Aorta (tissue), 5 donors: ENCODE measurements around the gene ABCF1. TPM values are rescaled to one million over a fixed set of nuclear protein-coding genes. Genes with fewer than 3 reads are reported as not detected.
A peak's percentile ranks its signal among the peaks of the same experiment; 100 is the strongest.

Source experiments
- ATAC-seq: fragments of 200-7000 bp; cut with Tn5 transposase; one replicate; pipeline ENCODE4 v1.9.1; 2022; ENCODE audit warnings: moderate library complexity; ENCODE audit not compliant: low FRiP score
- DNase-seq, 2 donors: peaks; one replicate each; pipeline ENCODE4 v3.0.0-alpha.2; 2020
- H3K27ac ChIP-seq, 2 donors: one replicate each; pipeline ENCODE4 v1.5.1; 2013; ENCODE audit warnings: low read length in 2 of 2, mild to moderate bottlenecking in 2 of 2, moderate library complexity in 2 of 2, control low read depth in 1 of 2, inconsistent platforms in 1 of 2, low read depth in 1 of 2
- H3K27me3 ChIP-seq, 2 donors: one replicate each; pipeline ENCODE4 v1.6.1; 2013; ENCODE audit warnings: control low read depth in 1 of 2, low read length in 1 of 2, mild to moderate bottlenecking in 1 of 2, moderate library complexity in 1 of 2; ENCODE audit not compliant: insufficient read depth in 2 of 2, control insufficient read depth in 1 of 2
- H3K36me3 ChIP-seq, 2 donors: one replicate each; pipeline ENCODE4 v1.6.1; 2013; ENCODE audit warnings: control low read depth in 1 of 2, low read length in 1 of 2, mild to moderate bottlenecking in 1 of 2; ENCODE audit not compliant: insufficient read depth in 2 of 2, control insufficient read depth in 1 of 2
- H3K4me1 ChIP-seq, 2 donors: one replicate each; pipeline ENCODE4 v1.6.1; 2013; ENCODE audit warnings: low read length in 2 of 2, control low read depth in 1 of 2, mild to moderate bottlenecking in 1 of 2, moderate library complexity in 1 of 2; ENCODE audit not compliant: insufficient read depth in 2 of 2, control insufficient read depth in 1 of 2
- H3K4me3 ChIP-seq, 2 donors: one replicate each; pipeline ENCODE4 v1.5.1; 2013; ENCODE audit warnings: low read length in 2 of 2, control low read depth in 1 of 2, mild to moderate bottlenecking in 1 of 2
- H3K9me3 ChIP-seq: one replicate; pipeline ENCODE4 v1.6.1; 2013; ENCODE audit warnings: mild to moderate bottlenecking, low read length; ENCODE audit not compliant: control insufficient read depth
- WGBS, 2 donors: extraction: QIAGEN DNeasy Blood & Tissue Kit; methylation state at CpG; one replicate each; pipeline ENCODE4 v1.1.7; 2013; 5-methylcytosine and 5-hydroxymethylcytosine counted together
- intact Hi-C, 2 donors: fragments of 100-400 bp; cut with DNase I; formaldehyde crosslinking; loops; one replicate each; pipeline versions ENCODE4 v1.14.2 to v1.15.0; 2022
- polyA plus RNA-seq, 2 donors: library from polyadenylated mRNA; stranded (reverse); fragments of 200-250 nt; gene quantifications; one replicate each; pipeline ENCODE4 v1.2.3, GENCODE V29; 2013
- total RNA-seq, 2 donors: library from RNA; stranded (reverse); fragmentation: NEBNext Ultra II Directional; extraction: Animal tissue kit (Norgen Biotek cat#: 25700); gene quantifications; one replicate each; pipeline ENCODE4 v1.2.1, GENCODE V29; 2021
- donor health status: healthy with polysubstance abuse.
- donor health status: Bipolar disorder and iron deficiency.
- donor health status: DM: no; HTN: no; CAD: no.
- donor health status: DM: no; HTN: no; CAD: no.
- donor health status: DM: yes; HTN: yes; CAD: no.

ABCF1 gene
- total and polyA plus RNA-seq, 4 donors = 20.6 to 41.2 (median 28.8) TPM

- Histone ChIP-seq H3K4me1 (peaks cover 2 to 5% of the 10 kb centered on the region in 2 donors), H3K27me3 (peaks cover 0 to 2% of the 10 kb centered on the region in 2 donors), H3K36me3 (peaks cover under 1 to 3% of the 10 kb centered on the region in 2 donors), H3K27ac (peak overlapping the region; percentile 46 to 87), H3K4me3 (peak overlapping the region; percentile 35 to 90), H3K9me3 (no peaks in the 10 kb centered on the region)
- WGBS, 2 donors = 8 to 17% methylated on average over 8 of the region's 8 CpGs
- no peak for ATAC-seq
- DNase-seq = peak in 1 of 2 donors; percentile 8
- intact Hi-C loops = loop anchor here (5.0 kb wide), 1 partner anchor 42 kb away; the partner anchor contains the start of gene ABCF1 (in 2 of the 2)
Measured at GRCh38 chr6:30614044-30614842, 43.0 kb downstream of the ABCF1 start.

GRCh38 chr6:30614843-30615218, 43.6 kb downstream of the ABCF1 start:
- Histone ChIP-seq H3K27ac (peak overlapping the region in 1 of 2 donors; percentile 91), H3K4me1 (peaks cover 2 to 3% of the 10 kb centered on the region in 2 donors), H3K9me3 (no peaks in the 10 kb centered on the region), H3K4me3 (peak overlapping the region; percentile 97 to 100), H3K27me3 (peaks cover 0 to 2% of the 10 kb centered on the region in 2 donors), H3K36me3 (peaks cover 0 to 3% of the 10 kb centered on the region in 2 donors)
- DNase-seq (peak; percentile 81 to 91), ATAC-seq (peak; percentile 87)
- 0% methylated on average over 6 of the region's 6 CpGs for WGBS, 2 donors
- intact Hi-C loops = loop anchor here (5.0 kb wide), 4 partner anchors 43 to 127 kb away; partner anchors contain the start of genes ABCF1 (in 2 of the 2), DHX16 (in 1 of the 2), FLOT1 (in 1 of the 2) and GNL1 (in 1 of the 2)

DNA sequence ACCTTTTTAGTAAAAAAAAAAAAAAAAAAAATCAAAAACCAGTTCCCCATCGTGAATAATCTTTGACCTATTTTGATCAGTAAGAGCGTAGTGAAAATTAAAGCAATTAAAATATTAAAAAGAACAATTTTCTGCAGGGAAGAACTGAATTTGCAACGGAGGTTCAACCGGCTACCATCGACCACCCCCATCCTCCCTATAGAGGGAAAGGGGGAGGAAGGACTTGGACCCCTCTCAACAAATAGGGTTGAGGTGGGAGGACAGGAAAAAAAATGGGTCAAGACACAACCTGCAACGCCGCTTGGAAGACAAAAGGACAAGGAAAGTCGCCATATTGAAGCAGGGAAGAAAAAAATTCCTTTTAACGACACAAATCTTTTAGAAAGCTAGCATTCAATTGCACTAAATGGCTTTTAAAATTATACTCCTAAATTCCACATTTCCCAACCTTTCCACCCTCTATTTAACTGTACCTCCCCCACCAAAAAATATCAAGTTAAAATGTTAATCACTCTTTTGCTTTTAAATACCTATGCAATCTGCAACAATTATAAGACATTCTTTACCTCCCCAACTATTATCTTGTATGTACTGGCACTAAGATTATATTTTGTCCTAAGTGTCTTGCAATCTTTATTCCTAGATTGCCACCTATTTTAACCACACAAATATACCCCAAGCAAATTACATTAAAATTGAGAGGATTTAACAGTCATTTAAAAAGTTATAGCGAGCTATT, 44.1 kb downstream of the ABCF1 start:
- intact Hi-C loops = loop anchor here (5.0 kb wide), 3 partner anchors 57 to 127 kb away; partner anchors contain the start of genes DHX16 (in 1 of the 2), FLOT1 (in 1 of the 2), GNL1 (in 1 of the 2) and IER3 (in 1 of the 2)
- DNase-seq = no peak
- Histone ChIP-seq H3K36me3 (peaks cover 0 to 3% of the 10 kb centered on the region in 2 donors), H3K4me3 (peak overlapping the region; percentile 97 to 100), H3K27me3 (peaks cover 0 to 2% of the 10 kb centered on the region in 2 donors), H3K27ac (peak overlapping the region; percentile 91 to 99), H3K9me3 (no peaks in the 10 kb centered on the region), H3K4me1 (peaks cover 2 to 3% of the 10 kb centered on the region in 2 donors)
- ATAC-seq = no peak
- WGBS, 2 donors = 1% methylated on average over 10 of the region's 10 CpGs

DNA sequence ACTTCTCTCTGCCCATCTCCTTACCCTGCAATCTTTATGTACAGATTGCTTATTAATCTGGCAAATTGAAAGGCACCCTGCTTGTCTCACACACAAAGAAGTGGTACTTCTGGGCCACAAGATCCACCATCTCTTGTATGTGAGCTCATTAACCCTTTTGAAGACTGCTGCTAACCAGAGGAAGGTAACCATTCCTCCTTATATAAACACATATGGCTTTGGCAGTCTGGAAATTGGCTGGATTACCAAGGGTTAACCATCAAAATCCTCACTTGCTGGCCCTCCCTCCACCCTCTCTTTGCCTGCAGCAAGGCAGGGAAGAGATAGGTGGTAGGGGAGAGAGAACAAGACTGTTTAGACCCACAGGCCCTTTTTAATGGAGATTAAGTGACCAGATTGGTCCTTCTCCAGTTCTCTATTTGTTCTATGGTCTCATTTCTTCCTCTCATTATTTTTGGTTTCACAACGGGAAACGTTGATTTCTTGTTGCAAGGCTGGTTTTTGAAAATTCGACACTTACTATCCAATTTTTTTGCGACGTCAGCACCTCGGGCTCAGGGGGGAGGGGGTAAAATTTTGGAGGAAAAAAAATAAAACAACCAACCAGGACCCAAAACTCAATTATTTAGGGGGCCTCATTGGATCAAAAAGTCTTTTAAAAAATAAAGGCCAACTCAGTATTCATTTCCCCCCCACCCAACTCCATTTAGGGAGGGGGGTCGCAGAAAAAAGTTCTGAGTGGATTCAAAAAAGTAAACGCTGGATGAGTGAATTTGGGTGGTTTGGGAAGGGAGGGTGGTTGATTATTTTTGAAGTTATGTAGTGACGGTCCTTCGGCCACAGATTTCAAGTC, 44.9 kb downstream of the ABCF1 start:
- peaks cover 0 to 3% of the 10 kb centered on the region in 2 donors for H3K36me3 ChIP-seq
- peaks cover 0 to 2% of the 10 kb centered on the region in 2 donors for H3K27me3 ChIP-seq
- 0% methylated on average over 10 of the region's 10 CpGs for WGBS, 2 donors
- intact Hi-C loops = loop anchor here (2.0 to 5.0 kb wide), 5 partner anchors 56 to 126 kb away; partner anchors contain the start of genes DHX16 (in 1 of the 2), FLOT1 (in 1 of the 2), GNL1 (in 1 of the 2) and IER3 (in 1 of the 2)
- DNase-seq = no peak
- H3K27ac ChIP-seq = peak overlapping the region; percentile 91 to 94
- H3K9me3 ChIP-seq = no peaks in the 10 kb centered on the region
- ATAC-seq = no peak
- H3K4me3 ChIP-seq = peak overlapping the region; percentile 97 to 100
- peaks cover 2 to 3% of the 10 kb centered on the region in 2 donors for H3K4me1 ChIP-seq

GRCh38 chr6:30616811-30617564, 45.7 kb downstream of the ABCF1 start, which contains the start of gene PPP1R10:
TSS of gene PPP1R10 (minus strand) at chr6:30617243. CDS start at chr6:30609944, 7,299 bp downstream.
- peak within 1 kb of the TSS; percentile 91 to 95 for H3K27ac ChIP-seq
- H3K9me3 ChIP-seq = no peaks in the 10 kb centered on the region
- ATAC-seq (peak; percentile 96), DNase-seq (peak; percentile 98 to 100)
- intact Hi-C loops = loop anchor here (2.0 to 5.0 kb wide), 5 partner anchors 55 to 125 kb away; partner anchors contain the start of genes DHX16 (in 1 of the 2), FLOT1 (in 1 of the 2), GNL1 (in 1 of the 2) and IER3 (in 1 of the 2)
- H3K4me1 ChIP-seq = peaks cover 0 to 3% of the 10 kb centered on the region in 2 donors
- WGBS, 2 donors = 0% methylated on average over 40 of the region's 40 CpGs
- H3K27me3 ChIP-seq = peaks cover 0 to 2% of the 10 kb centered on the region in 2 donors
- H3K36me3 ChIP-seq = peaks cover 0 to 3% of the 10 kb centered on the region in 2 donors
- H3K4me3 ChIP-seq = peak within 1 kb of the TSS; percentile 97 to 100

GRCh38 chr6:30617565-30618269, 46.5 kb downstream of the ABCF1 start, which contains the start of gene MRPS18B:
TSS of gene MRPS18B (plus strand) at chr6:30617840. CDS start at chr6:30617866, 26 bp downstream.
- WGBS, 2 donors = 0 to 1% methylated on average over 34 of the region's 34 CpGs
- ATAC-seq (peak; percentile 94), DNase-seq (peak; percentile 98 to 99)
- peak within 1 kb of the TSS; percentile 97 to 100 for H3K4me3 ChIP-seq
- peaks cover 0 to 3% of the 10 kb centered on the region in 2 donors for H3K4me1 ChIP-seq
- intact Hi-C loops = loop anchor here (2.0 to 5.0 kb wide), 5 partner anchors 55 to 125 kb away; partner anchors contain the start of genes DHX16 (in 1 of the 2), FLOT1 (in 1 of the 2), GNL1 (in 1 of the 2) and IER3 (in 1 of the 2)
- no peaks in the 10 kb centered on the region for H3K9me3 ChIP-seq
- H3K27me3 ChIP-seq = peaks cover 0 to 2% of the 10 kb centered on the region in 2 donors
- peak within 1 kb of the TSS; percentile 91 to 95 for H3K27ac ChIP-seq
- H3K36me3 ChIP-seq = peaks cover 0 to 3% of the 10 kb centered on the region in 2 donors
